HL-60 (cell line): Measurements from ENCODE around the gene PDE5A.

Experiments used
- DNase-seq, 2 experiments: peaks; one replicate each; pipeline ENCODE4 v3.0.0-alpha.2; 2010 to 2020; ENCODE audit warnings: low read depth in 1 of 2, low spot score in 1 of 2
- H3K27ac ChIP-seq: fragments of 250-450 bp; sonication (Bioruptor Pico); replicated peaks from 2 replicates; pipeline ENCODE4 v1.5.1; 2020; ENCODE audit warnings: mild to moderate bottlenecking, moderate library complexity
- H3K27me3 ChIP-seq: fragments of 250-450 bp; sonication (Bioruptor Pico); 2 replicates; pipeline ENCODE4 v1.5.1; 2021; ENCODE audit warnings: mild to moderate bottlenecking, moderate library complexity; ENCODE audit not compliant: insufficient read depth, poor library complexity, severe bottlenecking
- H3K4me3 ChIP-seq: replicated peaks from 2 replicates; pipeline ENCODE4 v1.5.1; 2011; ENCODE audit warnings: mild to moderate bottlenecking, control low read depth, low read length; ENCODE audit not compliant: insufficient read depth
- GABPA ChIP-seq: IDR thresholded peaks from 2 replicates; pipeline ENCODE4 v1.6.1; 2012; ENCODE audit warnings: low read depth
- POLR2AphosphoS5 ChIP-seq: IDR thresholded peaks from 2 replicates; pipeline ENCODE4 v1.6.1; 2012; ENCODE audit warnings: low read depth
- SPI1 ChIP-seq: IDR thresholded peaks from 2 replicates; pipeline ENCODE4 v1.6.1; 2012; ENCODE audit warnings: low read depth, mild to moderate bottlenecking, borderline replicate concordance
- TF ChIP-seq, protein P1 (sequence below): IDR thresholded peaks from one replicate; pipeline ENCODE4 v1.5.1; 2011; ENCODE audit warnings: low read length, control low read depth, inconsistent platforms; ENCODE audit not compliant: insufficient read depth
- TF ChIP-seq, protein P2 (sequence below): IDR thresholded peaks from 2 replicates; pipeline ENCODE4 v1.6.1; 2012; ENCODE audit warnings: low read depth; ENCODE audit not compliant: insufficient replicate concordance

PDE5A gene

GRCh38 chr4:119672086-119672485, 43.5 kb upstream of the PDE5A start:
- no peaks in the 10 kb centered on the region for H3K27me3 ChIP-seq
- DNase-seq = no peak
- no peak overlapping the region for H3K4me3 ChIP-seq
- TF ChIP-seq SPI1 (no peak), POLR2AphosphoS5 (no peak), GABPA (no peak)
- TF ChIP-seq, protein P1, sequence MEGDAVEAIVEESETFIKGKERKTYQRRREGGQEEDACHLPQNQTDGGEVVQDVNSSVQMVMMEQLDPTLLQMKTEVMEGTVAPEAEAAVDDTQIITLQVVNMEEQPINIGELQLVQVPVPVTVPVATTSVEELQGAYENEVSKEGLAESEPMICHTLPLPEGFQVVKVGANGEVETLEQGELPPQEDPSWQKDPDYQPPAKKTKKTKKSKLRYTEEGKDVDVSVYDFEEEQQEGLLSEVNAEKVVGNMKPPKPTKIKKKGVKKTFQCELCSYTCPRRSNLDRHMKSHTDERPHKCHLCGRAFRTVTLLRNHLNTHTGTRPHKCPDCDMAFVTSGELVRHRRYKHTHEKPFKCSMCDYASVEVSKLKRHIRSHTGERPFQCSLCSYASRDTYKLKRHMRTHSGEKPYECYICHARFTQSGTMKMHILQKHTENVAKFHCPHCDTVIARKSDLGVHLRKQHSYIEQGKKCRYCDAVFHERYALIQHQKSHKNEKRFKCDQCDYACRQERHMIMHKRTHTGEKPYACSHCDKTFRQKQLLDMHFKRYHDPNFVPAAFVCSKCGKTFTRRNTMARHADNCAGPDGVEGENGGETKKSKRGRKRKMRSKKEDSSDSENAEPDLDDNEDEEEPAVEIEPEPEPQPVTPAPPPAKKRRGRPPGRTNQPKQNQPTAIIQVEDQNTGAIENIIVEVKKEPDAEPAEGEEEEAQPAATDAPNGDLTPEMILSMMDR = no peak
- TF ChIP-seq, protein P2, sequence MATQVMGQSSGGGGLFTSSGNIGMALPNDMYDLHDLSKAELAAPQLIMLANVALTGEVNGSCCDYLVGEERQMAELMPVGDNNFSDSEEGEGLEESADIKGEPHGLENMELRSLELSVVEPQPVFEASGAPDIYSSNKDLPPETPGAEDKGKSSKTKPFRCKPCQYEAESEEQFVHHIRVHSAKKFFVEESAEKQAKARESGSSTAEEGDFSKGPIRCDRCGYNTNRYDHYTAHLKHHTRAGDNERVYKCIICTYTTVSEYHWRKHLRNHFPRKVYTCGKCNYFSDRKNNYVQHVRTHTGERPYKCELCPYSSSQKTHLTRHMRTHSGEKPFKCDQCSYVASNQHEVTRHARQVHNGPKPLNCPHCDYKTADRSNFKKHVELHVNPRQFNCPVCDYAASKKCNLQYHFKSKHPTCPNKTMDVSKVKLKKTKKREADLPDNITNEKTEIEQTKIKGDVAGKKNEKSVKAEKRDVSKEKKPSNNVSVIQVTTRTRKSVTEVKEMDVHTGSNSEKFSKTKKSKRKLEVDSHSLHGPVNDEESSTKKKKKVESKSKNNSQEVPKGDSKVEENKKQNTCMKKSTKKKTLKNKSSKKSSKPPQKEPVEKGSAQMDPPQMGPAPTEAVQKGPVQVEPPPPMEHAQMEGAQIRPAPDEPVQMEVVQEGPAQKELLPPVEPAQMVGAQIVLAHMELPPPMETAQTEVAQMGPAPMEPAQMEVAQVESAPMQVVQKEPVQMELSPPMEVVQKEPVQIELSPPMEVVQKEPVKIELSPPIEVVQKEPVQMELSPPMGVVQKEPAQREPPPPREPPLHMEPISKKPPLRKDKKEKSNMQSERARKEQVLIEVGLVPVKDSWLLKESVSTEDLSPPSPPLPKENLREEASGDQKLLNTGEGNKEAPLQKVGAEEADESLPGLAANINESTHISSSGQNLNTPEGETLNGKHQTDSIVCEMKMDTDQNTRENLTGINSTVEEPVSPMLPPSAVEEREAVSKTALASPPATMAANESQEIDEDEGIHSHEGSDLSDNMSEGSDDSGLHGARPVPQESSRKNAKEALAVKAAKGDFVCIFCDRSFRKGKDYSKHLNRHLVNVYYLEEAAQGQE = no peak
- no peak overlapping the region for H3K27ac ChIP-seq

GRCh38 chr4:119671205-119671604, 42.6 kb upstream of the PDE5A start:
- Histone ChIP-seq H3K4me3 (no peak overlapping the region), H3K27ac (no peak overlapping the region), H3K27me3 (no peaks in the 10 kb centered on the region)
- TF ChIP-seq SPI1 = no peak
- DNase-seq = no peak

GRCh38 chr4:119667802-119668201, 39.2 kb upstream of the PDE5A start:
- TF ChIP-seq, protein P2 = no peak
- TF ChIP-seq SPI1 = peak; percentile 21; the same call in 1 of the 2 replicates
- Histone ChIP-seq H3K27me3 (no peaks in the 10 kb centered on the region), H3K4me3 (no peak overlapping the region), H3K27ac (no peak overlapping the region)
- DNase-seq = no peak

DNA sequence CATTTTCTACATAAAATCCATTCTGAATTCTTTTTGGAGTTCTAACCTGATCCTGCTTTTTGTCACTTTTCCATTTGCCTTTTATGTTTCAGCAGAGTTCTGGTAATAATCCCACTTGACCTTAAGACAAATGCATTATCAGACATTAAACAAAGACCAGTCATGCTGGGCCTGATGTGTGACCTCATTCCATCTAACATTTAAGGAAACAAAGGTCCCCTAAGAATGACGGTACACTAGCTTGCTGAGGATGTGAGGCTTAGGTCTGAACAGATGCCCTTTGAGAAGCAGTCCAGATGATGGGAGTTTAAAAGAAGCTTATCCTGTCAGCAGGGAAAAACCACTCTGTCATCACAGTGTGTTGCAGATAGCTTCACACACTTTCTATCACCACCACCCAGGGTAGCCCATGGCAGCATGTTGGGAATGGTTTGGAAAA, 38.1 kb upstream of the PDE5A start:
- Histone ChIP-seq H3K4me3 (no peak overlapping the region), H3K27me3 (no peaks in the 10 kb centered on the region), H3K27ac (no peak overlapping the region)
- no peak for DNase-seq
- TF ChIP-seq GABPA (no peak), SPI1 (no peak), POLR2AphosphoS5 (no peak)
- TF ChIP-seq, protein P2 = no peak
- TF ChIP-seq, protein P1 = no peak
